NCI-H524 treated with DMSO at 0.1 percent for 48 hours (cell line): ENCODE data around the gene MAPKAP1.
A peak's percentile ranks its signal among the peaks of the same experiment; 100 is the strongest.

Experiments
- DNase-seq: peaks from one replicate; lab custom pipeline; 2025; lab: John Stamatoyannopoulos, UW

MAPKAP1 gene

DNA sequence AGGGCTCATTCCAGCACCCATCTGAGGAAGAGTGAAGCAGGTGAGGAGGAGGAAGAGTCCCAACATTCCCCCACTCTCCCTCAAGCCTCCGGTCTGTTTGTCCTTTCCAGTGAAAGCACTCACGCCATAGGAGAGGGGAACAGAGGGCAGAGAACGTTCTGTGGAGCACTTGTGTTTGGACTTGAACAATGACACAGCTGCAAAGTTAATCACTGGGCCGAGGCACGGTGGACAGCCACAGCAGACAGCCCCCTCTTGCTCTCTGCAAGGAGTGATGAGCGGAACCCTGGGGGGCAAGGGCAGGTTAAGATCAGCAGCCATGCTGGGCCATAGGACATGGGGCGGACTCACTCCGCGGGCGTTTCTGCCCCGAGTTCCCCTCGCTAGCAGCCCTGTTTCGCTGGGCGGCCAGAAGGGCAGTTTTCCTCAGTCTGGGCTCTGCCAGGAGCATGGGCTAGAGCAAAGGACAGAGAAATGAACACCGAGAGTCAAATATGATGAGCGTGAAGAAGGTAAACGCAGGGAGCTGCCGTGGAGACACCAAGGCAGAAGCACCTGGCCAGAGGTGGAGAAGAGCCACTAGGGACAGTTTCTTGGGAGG lies 259.7 kb downstream of the MAPKAP1 start:
- DNase-seq: no peak

DNA sequence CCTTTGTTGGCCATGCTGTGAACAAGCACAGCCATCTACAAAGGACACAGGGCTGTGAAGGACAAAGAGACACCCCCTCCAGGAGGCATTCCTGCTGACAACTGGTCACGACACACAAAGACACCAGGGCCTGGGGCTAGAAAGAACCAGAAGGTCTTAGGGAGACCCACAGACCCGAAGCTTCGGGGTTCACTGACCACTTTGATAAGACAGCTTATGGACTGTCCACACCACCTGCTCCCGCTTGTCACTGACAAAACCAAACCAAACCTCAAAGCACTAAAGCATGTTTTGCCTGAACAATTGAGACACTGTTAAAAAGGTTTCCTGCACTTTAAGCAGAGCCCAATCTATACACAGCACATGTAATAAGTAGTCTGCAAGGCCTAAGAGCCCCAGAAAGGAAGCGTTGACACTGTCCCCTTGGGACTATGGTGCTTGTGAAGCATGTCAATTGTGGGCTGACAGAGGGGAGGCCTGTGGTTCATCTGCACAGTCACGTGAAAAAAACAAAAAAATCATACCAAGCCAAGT lies 260.4 kb downstream of the MAPKAP1 start:
- DNase-seq: no peak

DNA sequence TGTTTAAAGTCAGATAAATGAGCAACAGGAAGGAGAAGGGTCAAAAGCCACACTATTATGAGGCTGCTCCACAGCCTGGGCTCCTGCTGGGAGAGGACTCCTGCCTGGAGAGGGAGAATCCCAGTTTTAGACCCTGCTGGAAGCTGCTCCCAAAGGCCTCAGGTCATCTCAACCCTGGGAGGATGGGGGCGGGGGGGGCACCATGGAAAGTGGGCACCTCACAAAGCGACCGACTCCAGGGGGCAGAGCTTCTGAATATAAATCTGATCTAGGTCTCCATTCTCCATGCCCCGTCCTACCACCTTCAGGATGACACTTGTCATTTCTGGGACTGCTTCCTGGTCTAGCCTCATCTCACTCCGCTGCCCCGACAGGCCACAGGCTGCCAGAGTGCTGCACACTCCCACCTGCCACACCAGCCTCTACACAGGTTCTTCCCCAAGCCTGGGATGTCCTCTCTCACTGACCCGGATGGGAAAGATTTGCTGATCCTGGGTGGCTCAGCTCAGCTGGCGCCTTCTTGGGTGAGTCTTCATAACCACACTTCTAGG lies 262.0 kb downstream of the MAPKAP1 start:
- DNase-seq: no peak

GRCh38 chr9:125444166-125444565 lies 262.8 kb downstream of the MAPKAP1 start:
- no peak for DNase-seq

GRCh38 chr9:125443367-125443766 lies 263.6 kb downstream of the MAPKAP1 start:
- no peak for DNase-seq

DNA sequence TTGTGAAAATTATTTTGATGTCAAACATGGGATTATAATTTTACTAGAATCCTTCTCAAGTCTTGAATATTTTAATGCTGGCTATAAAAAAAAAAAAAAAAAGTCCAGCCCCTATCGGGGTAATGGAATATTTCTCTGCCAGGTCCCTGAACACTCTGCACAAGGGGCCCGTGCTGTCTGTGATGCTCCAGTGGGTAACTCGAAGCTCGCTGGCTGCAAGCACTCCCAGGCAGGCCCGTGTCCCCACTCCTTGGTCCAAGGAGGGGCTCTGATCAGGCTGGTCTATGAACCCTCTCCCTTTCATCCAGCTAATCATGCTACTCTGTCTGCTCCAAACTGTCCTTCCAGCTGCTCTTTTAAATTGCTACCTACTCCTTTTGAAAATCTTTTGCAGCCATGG lies 264.6 kb downstream of the MAPKAP1 start:
- DNase-seq: no peak

DNA sequence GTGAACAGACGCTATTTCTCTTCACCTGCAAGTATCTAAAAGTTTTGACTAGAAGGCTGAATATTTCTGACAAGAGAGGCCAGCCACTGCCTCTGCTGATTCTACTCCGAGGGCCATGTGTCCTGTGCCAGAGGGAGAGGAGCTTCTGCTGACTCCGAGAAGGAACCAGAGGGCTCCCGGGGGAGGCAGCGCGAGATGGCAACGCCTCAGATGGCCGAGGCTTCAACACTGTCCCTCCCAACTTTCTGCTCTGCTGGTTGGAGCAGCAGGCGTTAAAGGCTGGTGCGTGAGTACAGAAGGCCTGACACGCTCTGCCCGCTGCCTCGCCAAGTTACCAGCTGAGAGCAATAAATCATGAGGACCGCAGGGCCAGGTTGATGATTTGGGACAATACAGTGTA lies 266.6 kb downstream of the MAPKAP1 start:
- DNase-seq: no peak

- no peak for DNase-seq
Measured at GRCh38 chr9:125439434-125440272, 267.4 kb downstream of the MAPKAP1 start.

- DNase-seq: no peak
Measured at GRCh38 chr9:125438506-125439433, 268.2 kb downstream of the MAPKAP1 start.

- DNase-seq: no peak
Measured at GRCh38 chr9:125437771-125438221, 269.2 kb downstream of the MAPKAP1 start.

DNA sequence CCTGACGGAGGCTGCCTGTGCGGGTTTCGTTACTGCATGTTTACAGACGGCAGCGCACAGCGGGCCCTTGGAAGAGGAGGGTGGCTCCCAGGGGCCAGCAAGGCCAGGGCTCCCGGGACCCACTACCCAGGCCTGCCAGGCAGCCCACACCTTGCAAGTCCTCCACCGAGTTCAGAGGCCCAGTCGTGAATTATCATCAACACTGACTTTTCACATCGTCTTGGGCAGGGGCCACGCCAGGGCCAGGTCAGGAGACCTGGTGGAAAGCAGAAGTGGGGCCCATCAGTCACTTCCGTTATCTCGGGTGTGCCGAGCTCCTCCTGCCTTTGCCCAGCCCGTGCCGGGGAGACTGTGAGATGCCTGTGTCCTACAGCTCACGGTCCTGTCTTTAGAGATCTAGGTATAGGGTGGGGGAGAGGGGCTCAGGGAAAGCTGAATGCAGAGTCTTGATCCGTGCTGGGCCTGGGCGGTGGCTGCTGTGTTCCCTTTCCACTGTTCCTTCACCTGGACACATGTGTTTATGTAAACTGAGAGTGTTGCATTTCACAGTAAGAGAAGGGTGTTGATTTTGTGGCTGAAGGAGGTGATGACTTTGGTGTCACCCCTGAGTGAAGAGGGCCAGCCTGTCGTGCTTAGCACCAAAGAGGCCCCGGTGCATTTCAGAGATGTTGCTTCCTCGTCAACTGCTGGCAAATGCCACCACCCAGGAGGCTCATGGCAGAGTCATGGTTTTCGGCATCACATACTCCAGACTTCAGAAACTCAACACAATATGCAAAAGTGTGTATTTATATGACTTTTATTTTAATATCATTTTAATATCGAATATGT lies 270.2 kb downstream of the MAPKAP1 start:
- no peak for DNase-seq

DNA sequence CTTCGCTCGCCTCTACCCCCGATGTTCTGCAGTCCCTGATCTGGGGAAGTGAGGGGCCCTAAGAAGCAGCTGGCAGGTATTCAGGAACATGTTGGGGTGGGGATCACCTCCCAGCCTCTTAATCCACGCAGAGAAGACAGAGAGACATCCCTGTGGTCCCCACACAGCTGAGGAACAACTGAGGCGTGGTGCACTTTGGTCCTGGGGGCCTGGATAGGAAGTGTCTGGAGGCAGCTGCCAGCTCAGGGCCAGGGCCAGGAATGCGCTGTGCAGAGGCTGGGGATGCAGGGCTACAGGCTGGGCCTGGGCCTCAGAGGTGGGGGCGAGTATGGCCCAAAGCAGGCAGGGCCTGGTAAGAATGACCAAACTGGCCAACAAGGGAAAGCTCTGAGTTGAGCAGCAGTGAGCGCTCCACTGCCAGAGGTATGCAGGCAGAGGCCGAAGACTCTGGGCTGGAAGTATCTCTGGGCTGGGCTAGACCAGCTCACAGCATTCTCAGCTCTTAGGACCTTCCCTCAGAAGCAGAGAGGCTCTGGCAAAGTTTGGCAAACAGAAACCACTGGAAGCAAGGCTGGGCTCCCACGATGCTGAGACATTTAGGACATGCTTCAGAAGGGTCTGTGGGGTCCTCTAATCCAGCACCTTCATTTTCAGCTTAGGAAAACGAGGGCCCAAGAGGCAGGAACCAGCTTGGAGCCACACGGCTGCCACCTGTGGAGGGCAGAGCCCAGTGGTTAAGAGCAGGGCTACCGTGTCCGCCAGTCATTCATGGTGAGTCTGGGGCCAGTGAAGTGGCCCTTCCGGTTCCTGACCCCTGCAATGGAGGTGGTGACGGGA lies 271.0 kb downstream of the MAPKAP1 start:
- no peak for DNase-seq

DNA sequence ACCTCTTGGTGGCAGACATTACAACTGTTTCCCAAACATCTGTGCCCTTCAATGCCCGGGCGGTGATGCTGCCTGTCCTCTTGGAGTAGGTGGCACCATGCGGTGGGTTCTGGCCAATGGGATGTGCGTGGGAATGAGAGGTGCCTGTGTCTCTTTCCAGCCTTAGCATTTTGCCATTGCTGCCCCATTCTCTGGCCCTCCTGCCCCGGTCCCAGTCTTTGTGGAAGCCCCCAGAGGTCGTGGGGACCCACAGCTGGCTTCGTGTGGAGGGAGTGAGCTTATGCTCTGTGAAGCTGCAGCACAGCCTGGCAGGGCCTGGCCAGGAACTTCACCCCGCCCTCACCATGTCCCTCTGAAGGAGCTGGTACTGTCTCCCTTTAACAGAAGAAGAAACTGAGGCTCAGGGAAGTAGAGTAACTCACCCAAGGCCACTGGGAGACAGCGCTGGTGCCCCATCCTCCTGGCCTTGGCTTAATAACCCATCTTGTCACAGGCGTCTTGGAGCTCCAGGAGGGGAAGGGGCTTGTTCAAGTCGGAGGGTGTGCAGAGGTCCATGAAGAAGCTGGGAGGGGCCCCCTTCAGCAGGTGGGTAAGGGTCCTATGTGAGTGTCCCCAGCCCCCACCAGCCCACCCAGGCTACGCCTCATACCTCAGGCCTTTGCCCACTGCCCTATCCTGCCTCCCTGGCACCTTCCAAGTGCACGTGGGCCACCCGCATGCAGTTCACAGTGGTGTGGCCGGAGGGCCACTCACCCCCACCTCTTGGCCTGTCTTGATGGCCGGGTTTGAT lies 271.8 kb downstream of the MAPKAP1 start:
- DNase-seq: no peak

- peak; percentile 82 for DNase-seq
Measured at GRCh38 chr9:125433461-125434011, 273.5 kb downstream of the MAPKAP1 start.

GRCh38 chr9:125432715-125433385 lies 274.2 kb downstream of the MAPKAP1 start:
- DNase-seq: no peak

- peak; percentile 33 for DNase-seq
Measured at GRCh38 chr9:125431741-125432271, 275.2 kb downstream of the MAPKAP1 start.

- DNase-seq: no peak
Measured at GRCh38 chr9:125431012-125431305, 276.0 kb downstream of the MAPKAP1 start.
